ENCODE results near the gene NUDT4. TPM values are rescaled to one million over a fixed set of nuclear protein-coding genes. Genes with fewer than 3 reads are reported as not detected.

The NUDT4 gene
- total and polyA plus RNA-seq, 2 of the 4 experiments (the other 2 are of a cell fraction) = 23.6 to 25.6 TPM

GRCh38 chr12:93449277-93449676 is 71.6 kb downstream of the NUDT4 start:
- H3K4me3 ChIP-seq (ENCODE audit: insufficient read depth, low read depth, low read length) = no peak overlapping the region
- DNase-seq = no peak
- BruUV-seq (replicated peaks) = no TSS peak
- H2BK15ac ChIP-seq (ENCODE audit: low read depth, low read length) = no peak overlapping the region
- no peak for ATAC-seq (ENCODE audit: low read depth)
- H3K14ac ChIP-seq (replicated peaks; ENCODE audit: low read depth, low read length) = no peak overlapping the region
- H3K27ac ChIP-seq (ENCODE audit: insufficient read depth, low read length) = no peak overlapping the region
- ChIA-PET POLR2A (ENCODE audit: unreplicated experiment) (no interaction called here), CTCF (interaction anchor here (1.1 kb wide), 2 partner anchors 11 to 13 kb away, joined by 3 read pairs; no protein-coding TSS in a partner anchor)
- TF ChIP-seq POLR2A (IDR thresholded peaks at IDR 0.05; ENCODE audit: low read depth, low read length) (no peak), SMC3 (IDR thresholded peaks at IDR 0.05; ENCODE audit: low read depth, low read length) (no peak), RCOR1 (IDR thresholded peaks at IDR 0.05; ENCODE audit: insufficient replicate concordance, low read length) (no peak), MXI1 (IDR thresholded peaks at IDR 0.05; ENCODE audit: borderline replicate concordance, low read depth, low read length) (no peak)
- H3K9me3 ChIP-seq (ENCODE audit: control insufficient read depth, insufficient read depth, low read length) = no peaks in the 10 kb centered on the region
- no peaks in the 10 kb centered on the region for H4K20me1 ChIP-seq (ENCODE audit: insufficient read depth, low read length)
- intact Hi-C loops (cut with micrococcal nuclease) (no loop called here), in situ Hi-C loops (cut with MboI; ENCODE audit: low sequenced_read_pairs) (no loop called here), dilution Hi-C loops (cut with HindIII; ENCODE audit: low sequenced_read_pairs, unreplicated experiment) (no loop called here)
- no peak overlapping the region for H2BK20ac ChIP-seq (ENCODE audit: low read depth, low read length)
- no peaks in the 10 kb centered on the region for H3K9me1 ChIP-seq (ENCODE audit: insufficient read depth, low read length)
- no peak overlapping the region for H3K4ac ChIP-seq (ENCODE audit: low read depth, low read length)
- no CpG with 5 or more reads among the region's 1 CpG for WGBS, 2 experiments (ENCODE audit: extremely low coverage in 2 of 2, insufficient read length in 1 of 2)
- H2BK5ac ChIP-seq (ENCODE audit: low read depth, low read length, poor library complexity, severe bottlenecking) = no peak overlapping the region
- no peak overlapping the region for H3K9ac ChIP-seq (ENCODE audit: low read depth, low read length)
- no peaks in the 10 kb centered on the region for H3K27me3 ChIP-seq (ENCODE audit: control insufficient read depth, insufficient read depth, low read length)
- H3K4me1 ChIP-seq (ENCODE audit: control insufficient read depth, insufficient read depth, low read length) = no peaks in the 10 kb centered on the region
- no peak overlapping the region for H4K91ac ChIP-seq (ENCODE audit: insufficient read depth, low read depth, low read length)
- H2BK120ac ChIP-seq (ENCODE audit: low read depth, low read length) = no peak overlapping the region
- H4K5ac ChIP-seq (ENCODE audit: low read depth, low read length) = no peak overlapping the region
- no peak overlapping the region for H3K18ac ChIP-seq (ENCODE audit: low read depth, low read length)
- H2AFZ ChIP-seq (replicated peaks; ENCODE audit: low read length, poor library complexity) = no peak overlapping the region
- no peak overlapping the region for H2AK9ac ChIP-seq (replicated peaks; ENCODE audit: low read depth, low read length, poor library complexity)
- no peak overlapping the region for H3K4me2 ChIP-seq (ENCODE audit: low read depth, low read length)
- H3K36me3 ChIP-seq (ENCODE audit: control insufficient read depth, insufficient read depth, low read length) = no peaks in the 10 kb centered on the region
- H3K56ac ChIP-seq (ENCODE audit: extremely low read depth, insufficient read depth, low read length) = no peak overlapping the region
- no peak overlapping the region for H4K8ac ChIP-seq (ENCODE audit: low read depth in 2 of 2, low read length in 2 of 2)
- no peak overlapping the region for H3K23ac ChIP-seq (ENCODE audit: low read depth, low read length)
- no peak overlapping the region for H2AK5ac ChIP-seq (ENCODE audit: low read depth, low read length)
- no peaks in the 10 kb centered on the region; a peak in 1 of 4 replicates for H3K79me1 ChIP-seq (ENCODE audit: low read depth in 1 of 2, low read length in 2 of 2)

All from IMR-90 (cell line).